Measurements from ENCODE around the gene CLASP1. TPM values are rescaled to one million over a fixed set of nuclear protein-coding genes. Genes with fewer than 3 reads are reported as not detected.
"Not testable (repeated sequence)": the region's sequence is repeated elsewhere in the genome, so short reads cannot be mapped to it uniquely, and the experiment has no call there.

Gene CLASP1
- total RNA-seq, 4 donors from 2014 or later: 14.1 to 110 (median 55.9) TPM

GRCh38 chr2:121565389-121566250 lies 83.6 kb downstream of the CLASP1 start:
- H3K36me3 ChIP-seq: no peaks in the 10 kb centered on the region
- intact Hi-C loops (cut with DNase I; ENCODE audit: low total_unique reads): no loop called here
- H3K4me1 ChIP-seq: no peaks in the 10 kb centered on the region
- TF ChIP-seq, protein P1, sequence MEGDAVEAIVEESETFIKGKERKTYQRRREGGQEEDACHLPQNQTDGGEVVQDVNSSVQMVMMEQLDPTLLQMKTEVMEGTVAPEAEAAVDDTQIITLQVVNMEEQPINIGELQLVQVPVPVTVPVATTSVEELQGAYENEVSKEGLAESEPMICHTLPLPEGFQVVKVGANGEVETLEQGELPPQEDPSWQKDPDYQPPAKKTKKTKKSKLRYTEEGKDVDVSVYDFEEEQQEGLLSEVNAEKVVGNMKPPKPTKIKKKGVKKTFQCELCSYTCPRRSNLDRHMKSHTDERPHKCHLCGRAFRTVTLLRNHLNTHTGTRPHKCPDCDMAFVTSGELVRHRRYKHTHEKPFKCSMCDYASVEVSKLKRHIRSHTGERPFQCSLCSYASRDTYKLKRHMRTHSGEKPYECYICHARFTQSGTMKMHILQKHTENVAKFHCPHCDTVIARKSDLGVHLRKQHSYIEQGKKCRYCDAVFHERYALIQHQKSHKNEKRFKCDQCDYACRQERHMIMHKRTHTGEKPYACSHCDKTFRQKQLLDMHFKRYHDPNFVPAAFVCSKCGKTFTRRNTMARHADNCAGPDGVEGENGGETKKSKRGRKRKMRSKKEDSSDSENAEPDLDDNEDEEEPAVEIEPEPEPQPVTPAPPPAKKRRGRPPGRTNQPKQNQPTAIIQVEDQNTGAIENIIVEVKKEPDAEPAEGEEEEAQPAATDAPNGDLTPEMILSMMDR (IDR thresholded peaks at IDR 0.05): no peak
- no peak for TF ChIP-seq POLR2A (IDR thresholded peaks at IDR 0.05)
- no peak overlapping the region for H3K4me3 ChIP-seq
- H3K9me3 ChIP-seq: no peaks in the 10 kb centered on the region
- H3K27ac ChIP-seq: no peak overlapping the region
- no peak for DNase-seq
- no peaks in the 10 kb centered on the region for H3K27me3 ChIP-seq

DNA sequence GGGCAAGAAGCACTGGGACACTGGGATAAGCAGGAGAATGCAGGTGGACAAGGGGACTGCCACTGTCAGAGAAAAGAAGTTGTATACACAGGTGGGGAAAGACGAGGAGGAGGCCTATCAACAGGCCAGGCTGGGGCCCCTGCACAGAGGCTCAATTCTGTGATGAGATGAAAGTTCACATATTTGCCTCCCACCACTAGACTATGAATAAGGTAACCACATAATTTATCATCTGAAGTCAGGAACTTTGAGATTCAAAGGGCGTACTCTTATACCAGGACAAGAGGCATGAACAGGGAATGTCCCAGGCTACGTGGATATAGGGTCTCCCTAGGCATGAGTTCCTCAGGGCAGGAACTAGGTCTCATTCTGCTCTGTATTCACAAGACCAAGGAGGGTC lies 84.4 kb downstream of the CLASP1 start:
- H3K27ac ChIP-seq: no peak overlapping the region
- no peaks in the 10 kb centered on the region for H3K4me1 ChIP-seq
- H3K27me3 ChIP-seq: no peaks in the 10 kb centered on the region
- intact Hi-C loops (cut with DNase I; ENCODE audit: low total_unique reads): no loop called here
- no peaks in the 10 kb centered on the region for H3K9me3 ChIP-seq
- no peaks in the 10 kb centered on the region for H3K36me3 ChIP-seq
- H3K4me3 ChIP-seq: no peak overlapping the region
- TF ChIP-seq, protein P1 (IDR thresholded peaks at IDR 0.05): no peak
- no peak for TF ChIP-seq POLR2A (IDR thresholded peaks at IDR 0.05)
- DNase-seq: no peak

DNA sequence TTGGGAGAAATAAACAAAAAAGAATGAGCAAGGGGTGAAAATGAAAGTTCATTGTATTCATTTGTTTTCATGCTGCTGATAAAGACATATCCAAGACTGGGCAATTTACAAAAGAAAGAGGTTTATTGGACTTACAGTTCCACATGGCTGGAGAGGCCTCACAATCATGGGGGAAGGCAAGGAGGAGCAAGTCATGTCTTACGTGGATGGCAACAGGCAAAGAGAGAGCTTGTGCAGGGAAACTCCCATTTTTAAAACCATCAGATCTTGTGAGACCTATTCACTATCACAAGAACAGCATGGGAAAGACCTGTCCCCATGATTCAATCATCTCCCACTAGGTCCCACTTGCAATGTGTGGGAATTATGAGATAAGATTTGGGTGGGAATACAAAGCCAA lies 85.5 kb downstream of the CLASP1 start:
- H3K4me1 ChIP-seq; H3K27ac ChIP-seq; DNase-seq; H3K36me3 ChIP-seq; intact Hi-C loops (cut with DNase I; ENCODE audit: low total_unique reads); H3K27me3 ChIP-seq; H3K9me3 ChIP-seq; H3K4me3 ChIP-seq: not testable (repeated sequence)

DNA sequence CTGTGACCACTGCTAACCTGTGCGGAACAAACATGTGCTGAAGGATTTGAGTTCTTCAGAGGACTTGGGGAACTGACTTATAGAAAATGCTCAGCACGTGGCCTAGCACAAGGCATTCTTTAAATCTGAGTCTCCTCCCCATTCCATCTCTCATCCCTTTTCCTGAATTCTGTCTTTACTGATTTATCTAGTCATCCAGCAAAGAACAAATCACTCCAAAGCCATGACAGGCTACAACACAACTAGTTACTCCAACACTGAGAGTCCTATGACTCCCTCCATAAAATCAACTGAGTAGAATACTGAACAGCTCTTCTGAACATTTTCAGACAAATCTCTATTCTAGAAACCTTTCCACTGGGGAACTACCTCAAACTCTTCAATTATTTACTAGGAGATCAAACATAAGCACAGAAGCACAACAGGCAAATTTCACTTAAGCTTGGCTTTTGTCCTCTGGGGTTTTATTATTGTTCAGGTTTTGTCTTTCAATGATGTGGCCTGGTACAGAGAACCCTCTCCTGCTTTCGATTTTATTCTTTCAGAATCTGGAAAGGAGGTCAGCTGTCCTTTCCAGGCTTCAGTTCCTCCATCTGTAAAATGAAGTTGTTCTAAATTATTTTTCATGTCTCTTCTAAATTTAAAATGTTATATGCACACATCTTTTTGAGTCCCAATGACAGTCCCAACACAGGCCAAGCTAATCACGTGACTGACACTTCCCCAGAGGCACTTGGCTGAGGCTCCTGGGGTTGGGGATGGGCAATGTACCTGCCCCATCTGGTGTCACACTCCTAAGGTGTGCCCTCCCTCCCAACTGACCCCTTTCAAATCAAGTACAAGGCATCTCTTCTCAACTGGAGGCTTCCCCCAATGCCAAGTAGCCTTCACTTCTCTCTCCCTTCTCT lies 86.7 kb downstream of the CLASP1 start:
- intact Hi-C loops (cut with DNase I; ENCODE audit: low total_unique reads): no loop called here
- H3K27me3 ChIP-seq: no peaks in the 10 kb centered on the region
- no peaks in the 10 kb centered on the region for H3K9me3 ChIP-seq
- TF ChIP-seq POLR2A (IDR thresholded peaks at IDR 0.05): no peak
- TF ChIP-seq, protein P1 (IDR thresholded peaks at IDR 0.05): no peak
- DNase-seq: no peak
- no peaks in the 10 kb centered on the region for H3K36me3 ChIP-seq
- H3K27ac ChIP-seq: no peak overlapping the region
- no peak overlapping the region for H3K4me3 ChIP-seq
- H3K4me1 ChIP-seq: no peaks in the 10 kb centered on the region

GRCh38 chr2:121561617-121562268 lies 87.5 kb downstream of the CLASP1 start:
- TF ChIP-seq POLR2A (IDR thresholded peaks at IDR 0.05): no peak
- TF ChIP-seq, protein P1 (IDR thresholded peaks at IDR 0.05): no peak
- Histone ChIP-seq H3K9me3 (no peaks in the 10 kb centered on the region), H3K4me1 (no peaks in the 10 kb centered on the region), H3K27me3 (no peaks in the 10 kb centered on the region), H3K36me3 (no peaks in the 10 kb centered on the region), H3K27ac (no peak overlapping the region), H3K4me3 (no peak overlapping the region)
- intact Hi-C loops (cut with DNase I; ENCODE audit: low total_unique reads): no loop called here
- DNase-seq: no peak
